Loucy (cell line): ENCODE measurements around the gene ABL2.

Experiments used
- H2AFZ ChIP-seq: fragments of 200-600 bp; sonication (generic); 2 replicates; pipeline ENCODE4 v1.6.0; 2016; ENCODE audit warnings: antibody characterized with exemption, mild to moderate bottlenecking, low read length, moderate library complexity
- H3F3A ChIP-seq: fragments of 200-600 bp; 2 replicates; pipeline ENCODE4 v1.6.0; 2016; ENCODE audit warnings: antibody characterized with exemption, low read depth, mild to moderate bottlenecking
- H3K27me3 ChIP-seq: fragments of 200-600 bp; sonication (generic); 2 replicates; pipeline ENCODE4 v1.6.1; 2014; ENCODE audit warnings: low read length, mild to moderate bottlenecking; ENCODE audit not compliant: insufficient read depth, poor library complexity, severe bottlenecking
- H3K36me3 ChIP-seq: fragments of 200-600 bp; sonication (generic); 2 replicates; pipeline ENCODE4 v1.6.1; 2016; ENCODE audit warnings: low read length; ENCODE audit not compliant: insufficient read depth
- H3K4me1 ChIP-seq: fragments of 200-600 bp; sonication (generic); 2 replicates; pipeline ENCODE4 v1.5.1; 2014; ENCODE audit warnings: low read length, mild to moderate bottlenecking; ENCODE audit not compliant: insufficient read depth, poor library complexity, severe bottlenecking
- H3K4me2 ChIP-seq: fragments of 200-600 bp; sonication (generic); 2 replicates; pipeline ENCODE4 v1.6.0; 2014; ENCODE audit warnings: antibody characterized with exemption, low read length, low read depth, mild to moderate bottlenecking; ENCODE audit not compliant: poor library complexity, severe bottlenecking
- H3K4me3 ChIP-seq: fragments of 200-600 bp; sonication (generic); 2 replicates; pipeline ENCODE4 v1.5.1; 2014; ENCODE audit warnings: low read length, mild to moderate bottlenecking, mixed read lengths; ENCODE audit not compliant: poor library complexity, severe bottlenecking
- H3K79me2 ChIP-seq: fragments of 200-600 bp; sonication (generic); 2 replicates; pipeline ENCODE4 v1.6.1; 2014; ENCODE audit warnings: low read length; ENCODE audit not compliant: insufficient read depth
- H3K9ac ChIP-seq: fragments of 200-600 bp; sonication (generic); 2 replicates; pipeline ENCODE4 v1.6.0; 2014; ENCODE audit warnings: mild to moderate bottlenecking, low read depth, low read length, moderate library complexity; ENCODE audit not compliant: poor library complexity, severe bottlenecking
- H3K9me2 ChIP-seq: fragments of 200-600 bp; sonication (generic); replicated peaks from 2 replicates; pipeline ENCODE4 v1.6.1; 2016; ENCODE audit warnings: low read depth, low read length, mixed read lengths
- H3K9me3 ChIP-seq: fragments of 200-600 bp; sonication (generic); 2 replicates; pipeline ENCODE4 v1.6.1; 2014; ENCODE audit warnings: mild to moderate bottlenecking, antibody characterized with exemption, low read length, low read depth; ENCODE audit not compliant: insufficient read depth
- H4K20me1 ChIP-seq: fragments of 200-600 bp; sonication (generic); 2 replicates; pipeline ENCODE4 v1.6.0; 2014; ENCODE audit warnings: antibody characterized with exemption, low read length, mild to moderate bottlenecking; ENCODE audit not compliant: insufficient read depth, poor library complexity, severe bottlenecking
- CTCF ChIP-seq: fragments of 200-600 bp; sonication (generic); conservative IDR thresholded peaks from 2 replicates; pipeline ENCODE4 v1.5.1; 2014; ENCODE audit warnings: mild to moderate bottlenecking, antibody characterized with exemption, low read length
- EZH2phosphoT487 ChIP-seq: fragments of 200-600 bp; IDR thresholded peaks from 2 replicates; pipeline ENCODE4 v1.6.1; 2018; ENCODE audit warnings: antibody characterized with exemption, mild to moderate bottlenecking, moderate library complexity, borderline replicate concordance

The ABL2 gene

GRCh38 chr1:179146911-179147310 lies 82.6 kb downstream of the ABL2 start:
- no peaks in the 10 kb centered on the region for H3K9me2 ChIP-seq

GRCh38 chr1:179146476-179146875 lies 83.0 kb downstream of the ABL2 start:
- Histone ChIP-seq H2AFZ (no peak overlapping the region), H3K27me3 (no peaks in the 10 kb centered on the region)

More at GRCh38 chr1:179146911-179147310, 82.6 kb downstream of the ABL2 start:
- Histone ChIP-seq H3K4me1 (peaks cover 14% of the 10 kb centered on the region), H3K9me3 (peaks cover 5% of the 10 kb centered on the region; the same call in 1 of the 2 replicates), H3K36me3 (0 out of 2 replicates have a peak, but pooled peaks cover 9% of the 10 kb centered on the region), H3K4me2 (no peak overlapping the region), H3K9ac (no peak overlapping the region), H3K79me2 (peaks cover 38% of the 10 kb centered on the region), H2AFZ (no peak overlapping the region), H3K27me3 (no peaks in the 10 kb centered on the region), H4K20me1 (no peaks in the 10 kb centered on the region), H3F3A (no peaks in the 10 kb centered on the region), H3K4me3 (no peak overlapping the region)
- TF ChIP-seq CTCF: no peak
- TF ChIP-seq EZH2phosphoT487: no peak

GRCh38 chr1:179145521-179145920 lies 84.0 kb downstream of the ABL2 start:
- Histone ChIP-seq H3K9ac (no peak overlapping the region), H2AFZ (no peak overlapping the region), H3F3A (no peaks in the 10 kb centered on the region), H3K36me3 (0 out of 2 replicates have a peak, but pooled peaks cover 8% of the 10 kb centered on the region), H3K4me2 (no peak overlapping the region), H3K4me1 (peaks cover 22% of the 10 kb centered on the region), H4K20me1 (no peaks in the 10 kb centered on the region), H3K9me2 (no peaks in the 10 kb centered on the region), H3K9me3 (peaks cover 5% of the 10 kb centered on the region; the same call in 1 of the 2 replicates), H3K27me3 (no peaks in the 10 kb centered on the region), H3K4me3 (no peak overlapping the region), H3K79me2 (peaks cover 32% of the 10 kb centered on the region)
- TF ChIP-seq CTCF: no peak
- TF ChIP-seq EZH2phosphoT487: no peak

More at GRCh38 chr1:179146476-179146875, 83.0 kb downstream of the ABL2 start:
- peaks cover 5% of the 10 kb centered on the region; the same call in 1 of the 2 replicates for H3K9me3 ChIP-seq
- peaks cover 16% of the 10 kb centered on the region for H3K4me1 ChIP-seq
- 0 out of 2 replicates have a peak, but pooled peaks cover 9% of the 10 kb centered on the region for H3K36me3 ChIP-seq
- no peak overlapping the region for H3K4me2 ChIP-seq
- peaks cover 37% of the 10 kb centered on the region for H3K79me2 ChIP-seq
- H3K9me2 ChIP-seq: no peaks in the 10 kb centered on the region
- no peak overlapping the region for H3K4me3 ChIP-seq
- no peaks in the 10 kb centered on the region for H4K20me1 ChIP-seq
- no peaks in the 10 kb centered on the region for H3F3A ChIP-seq
- TF ChIP-seq EZH2phosphoT487: no peak
- no peak for TF ChIP-seq CTCF
- H3K9ac ChIP-seq: no peak overlapping the region
